GM12873 (cell line): ENCODE data around the gene B4GALT2.

Experiments
- CTCF ChIP-seq: IDR thresholded peaks from 2 replicates; pipeline ENCODE4 v1.5.1; 2012; ENCODE audit warnings: low read depth, mild to moderate bottlenecking, moderate library complexity, low read length, control low read depth; ENCODE audit not compliant: insufficient read depth; ENCODE audit errors: missing control alignments

B4GALT2 gene

GRCh38 chr1:43991476-43992231 is 12.6 kb downstream of the B4GALT2 start, which contains the start of gene CCDC24:
Gene CCDC24, plus strand, starts transcription at chr1:43991599. Its CDS starts 280 bp downstream, at chr1:43991879.
- TF ChIP-seq CTCF, result no peak

- TF ChIP-seq CTCF, result no peak
Measured at GRCh38 chr1:43992232-43992995, 13.4 kb downstream of the B4GALT2 start.

- no peak for TF ChIP-seq CTCF
Measured at GRCh38 chr1:43993206-43993914, 14.3 kb downstream of the B4GALT2 start.

GRCh38 chr1:43994071-43994470 is 15.1 kb downstream of the B4GALT2 start:
- no peak for TF ChIP-seq CTCF

- peak; percentile 49 for TF ChIP-seq CTCF
Measured at GRCh38 chr1:43994794-43995790, 16.1 kb downstream of the B4GALT2 start.

GRCh38 chr1:43995984-43996732 is 17.1 kb downstream of the B4GALT2 start:
- no peak for TF ChIP-seq CTCF
